Stimulated activated CD8-positive, alpha-beta memory T cell treated with anti-CD3 and anti-CD28 coated beads, Interleukin-15, amount 100 ng/mL, for 24 hours (primary cell): ENCODE data around the gene RANBP17.

ENCODE experiments used
- DNase-seq: peaks from one replicate; pipeline ENCODE4 v3.0.0-alpha.2; 2020; ENCODE audit warnings: low read depth

The RANBP17 gene

GRCh38 chr5:171092194-171092593 is 230.4 kb downstream of the RANBP17 start:
- no peak for DNase-seq

- no peak for DNase-seq
Measured at GRCh38 chr5:171093598-171093997, 231.8 kb downstream of the RANBP17 start.

- DNase-seq = no peak
Measured at GRCh38 chr5:171094356-171094755, 232.5 kb downstream of the RANBP17 start.

GRCh38 chr5:171102877-171103610 is 241.2 kb downstream of the RANBP17 start:
- DNase-seq = no peak

GRCh38 chr5:171107669-171108068 is 245.9 kb downstream of the RANBP17 start:
- DNase-seq = no peak

GRCh38 chr5:171115519-171115918 is 253.7 kb downstream of the RANBP17 start:
- DNase-seq = no peak

GRCh38 chr5:171116719-171117118 is 254.9 kb downstream of the RANBP17 start:
- DNase-seq = no peak

DNA sequence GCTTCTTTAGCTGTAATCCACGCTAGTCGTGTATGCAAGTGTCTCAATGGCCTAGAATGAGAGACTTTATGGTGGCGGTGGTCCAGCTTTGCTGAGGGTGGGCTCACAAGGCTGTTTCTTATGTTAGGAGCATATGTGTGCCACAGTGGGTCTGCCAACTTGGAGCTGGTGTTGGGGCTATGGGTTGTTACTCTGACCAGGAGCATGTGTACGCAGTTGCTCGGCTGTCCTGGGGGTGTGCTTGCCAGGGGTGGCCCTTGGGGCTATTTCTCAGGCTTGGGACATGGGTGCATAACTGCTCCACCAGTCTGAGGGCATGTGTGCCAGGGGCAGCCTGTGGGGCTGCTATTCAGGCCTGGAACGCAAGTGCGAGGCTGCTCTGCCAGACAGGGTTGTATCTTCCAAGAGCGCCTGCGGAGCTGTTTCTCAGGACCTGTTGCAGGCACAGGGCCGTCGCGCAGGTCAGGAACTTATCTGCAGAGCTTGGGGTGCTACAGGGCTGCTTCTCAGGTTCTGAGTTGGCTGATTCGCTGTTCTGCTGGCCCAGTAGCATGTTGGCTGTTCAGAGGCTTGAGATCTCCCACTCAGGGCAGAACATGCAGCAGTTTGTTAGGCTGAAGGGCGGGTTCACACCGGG is 259.3 kb downstream of the RANBP17 start:
- DNase-seq = no peak

- DNase-seq = no peak
Measured at GRCh38 chr5:171121638-171122037, 259.8 kb downstream of the RANBP17 start.

DNA sequence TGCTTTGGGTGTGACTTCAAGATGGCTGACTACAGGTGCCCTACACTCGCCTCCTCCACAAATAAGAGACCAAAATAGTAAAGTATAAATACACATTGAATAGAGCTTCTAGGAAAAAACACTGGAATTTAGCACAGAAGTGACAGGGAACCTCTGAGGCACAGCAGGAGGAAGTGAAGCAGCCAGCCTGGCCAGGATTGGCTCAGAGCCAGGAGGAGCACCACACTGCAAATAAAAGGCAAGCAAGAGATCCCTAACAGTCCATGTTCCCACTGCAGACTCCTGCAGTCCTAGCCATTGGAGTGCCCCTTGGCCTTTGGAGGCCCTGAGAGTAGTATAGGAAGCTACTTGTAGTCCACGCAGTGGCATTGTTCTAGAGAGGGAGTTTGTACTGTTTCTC is 260.6 kb downstream of the RANBP17 start:
- no peak for DNase-seq

GRCh38 chr5:171123417-171123816 is 261.6 kb downstream of the RANBP17 start:
- no peak for DNase-seq

- DNase-seq = no peak
Measured at GRCh38 chr5:171127314-171127713, 265.5 kb downstream of the RANBP17 start.

- DNase-seq = no peak
Measured at GRCh38 chr5:171128136-171128535, 266.3 kb downstream of the RANBP17 start.

DNA sequence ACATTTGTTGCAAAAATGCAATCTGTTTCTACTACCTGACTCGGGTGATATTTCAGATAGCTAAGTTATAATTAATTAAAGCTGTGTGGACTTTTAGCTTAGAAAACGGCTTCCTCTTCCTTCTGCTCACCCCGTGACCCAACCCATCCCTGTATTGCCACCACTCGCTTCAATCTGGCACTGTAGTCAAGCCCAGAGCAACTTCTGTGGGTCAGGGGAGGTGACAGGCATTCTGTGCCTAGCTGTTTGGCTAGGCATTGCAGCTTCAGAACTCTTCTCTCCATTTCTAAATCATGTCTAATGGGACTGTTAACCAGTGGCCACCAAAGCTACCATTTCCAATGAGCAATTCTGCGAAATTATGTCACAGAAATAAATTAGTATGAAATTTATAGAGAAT is 267.5 kb downstream of the RANBP17 start:
- DNase-seq = no peak

- DNase-seq = no peak
Measured at GRCh38 chr5:171131497-171131896, 269.7 kb downstream of the RANBP17 start.

GRCh38 chr5:171137768-171138525 is 276.1 kb downstream of the RANBP17 start:
- DNase-seq = no peak

- no peak for DNase-seq
Measured at GRCh38 chr5:171139227-171139626, 277.4 kb downstream of the RANBP17 start.

GRCh38 chr5:171142617-171143016 is 280.8 kb downstream of the RANBP17 start:
- no peak for DNase-seq

DNA sequence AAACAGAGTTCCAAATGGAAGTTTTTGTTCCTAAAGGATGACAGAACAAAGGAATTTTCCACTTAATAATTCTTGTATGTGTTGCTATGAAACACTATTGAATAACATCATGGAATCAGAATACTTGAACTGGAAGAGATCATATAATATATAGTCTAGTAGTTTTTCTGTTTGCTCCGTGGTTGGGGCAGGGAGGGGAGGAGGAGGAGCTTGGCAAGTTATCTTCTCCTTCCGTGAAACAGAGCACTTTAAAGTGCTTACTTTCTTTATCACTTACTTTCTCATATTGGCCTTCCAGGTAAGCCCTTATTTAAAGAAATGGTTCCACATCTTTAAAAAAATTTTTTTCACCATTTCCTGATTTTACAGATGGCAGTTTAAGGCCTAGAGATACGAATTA is 281.4 kb downstream of the RANBP17 start:
- no peak for DNase-seq

DNA sequence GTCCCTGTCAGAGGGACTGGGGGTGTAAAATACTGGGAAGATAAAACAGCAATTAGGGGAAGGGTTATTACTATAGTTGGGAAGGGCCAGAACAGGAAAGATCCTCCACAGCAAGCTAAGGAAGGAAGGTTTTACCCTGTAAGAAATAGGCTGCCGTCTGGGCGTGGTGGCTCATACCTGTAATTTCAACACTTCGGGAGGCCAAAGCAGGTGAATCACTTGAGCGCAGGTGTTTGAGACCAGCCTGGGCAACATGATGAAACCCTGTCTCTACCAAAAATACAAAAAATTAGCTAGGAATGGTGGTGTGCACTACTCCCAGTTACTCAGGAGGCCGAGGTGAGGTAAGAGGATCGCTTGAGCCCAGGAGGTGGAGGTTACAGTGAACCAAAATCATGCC is 282.1 kb downstream of the RANBP17 start:
- DNase-seq = no peak

DNA sequence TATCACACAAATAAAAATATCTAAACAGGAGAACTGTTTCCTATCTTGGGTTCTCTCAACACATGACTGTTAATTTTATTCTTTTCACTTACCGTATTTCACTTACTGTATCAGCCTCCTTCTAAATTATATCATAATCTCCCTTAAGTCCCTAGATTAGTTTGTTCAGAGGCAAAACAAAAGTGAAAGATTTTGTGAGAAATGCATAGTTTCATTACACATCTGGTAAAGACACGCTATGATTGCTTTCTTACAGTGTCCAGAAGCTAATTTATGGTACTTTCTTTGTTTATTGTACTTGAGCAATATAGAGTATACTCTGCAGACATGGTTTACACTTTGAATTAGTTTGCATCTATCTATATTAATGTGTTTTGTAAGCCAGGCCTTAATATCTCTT is 287.5 kb downstream of the RANBP17 start:
- DNase-seq = no peak

DNA sequence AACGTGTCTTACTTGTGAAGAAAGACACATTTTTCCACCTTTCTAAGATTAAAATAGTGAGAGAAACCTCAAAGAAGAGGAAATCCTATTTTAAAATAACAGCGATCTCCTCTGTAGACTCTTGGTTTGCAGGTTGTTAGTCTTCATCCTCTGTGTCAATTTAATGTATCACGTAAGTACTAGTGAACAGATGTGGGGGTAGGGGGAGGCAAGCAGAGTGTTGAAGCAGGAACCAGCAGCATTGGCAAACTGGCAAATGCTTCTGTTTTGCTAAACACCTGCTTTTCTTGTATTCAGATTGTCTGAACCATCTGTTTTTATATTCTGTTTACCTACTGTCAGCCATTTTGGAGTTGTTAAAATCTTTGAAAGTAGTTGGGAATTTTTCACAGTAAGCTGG is 288.0 kb downstream of the RANBP17 start:
- DNase-seq = no peak

- DNase-seq = no peak
Measured at GRCh38 chr5:171152382-171152781, 290.6 kb downstream of the RANBP17 start.
